Kidney epithelial cell (primary cell): ENCODE measurements around the gene NEK2. TPM values are rescaled to one million over a fixed set of nuclear protein-coding genes. Genes with fewer than 3 reads are reported as not detected.
"Not testable (repeated sequence)": the region's sequence is repeated elsewhere in the genome, so short reads cannot be mapped to it uniquely, and the experiment has no call there.

Source experiments
- DNase-seq: peaks from one replicate; pipeline ENCODE4 v3.0.0-alpha.2; 2010; ENCODE audit warnings: low read depth
- H3K27me3 ChIP-seq: 2 replicates; pipeline ENCODE4 v1.6.0; 2011; ENCODE audit warnings: low read length; ENCODE audit not compliant: control insufficient read depth, insufficient read depth
- H3K36me3 ChIP-seq: 2 replicates; pipeline ENCODE4 v1.5.1; 2011; ENCODE audit warnings: low read length; ENCODE audit not compliant: control insufficient read depth, insufficient read depth
- H3K4me3 ChIP-seq: 2 replicates; pipeline ENCODE4 v1.5.1; 2011; ENCODE audit warnings: low read depth, mild to moderate bottlenecking, control low read depth, low read length
- total RNA-seq: library from RNA; depleted of rRNA; stranded (reverse); fragments of >200 nt; gene quantifications from 2 replicates; pipeline ENCODE4 v1.2.3, GENCODE V29; 2015
- TF ChIP-seq, protein P1 (sequence below): IDR thresholded peaks from 2 replicates; pipeline ENCODE4 v1.5.1; 2011; ENCODE audit warnings: mild to moderate bottlenecking, moderate library complexity, low read length, control low read depth, inconsistent platforms; ENCODE audit not compliant: insufficient read depth, poor library complexity, severe bottlenecking

NEK2 gene
- total RNA-seq, 1 donor from 2014 or later: 4.3 TPM

DNA sequence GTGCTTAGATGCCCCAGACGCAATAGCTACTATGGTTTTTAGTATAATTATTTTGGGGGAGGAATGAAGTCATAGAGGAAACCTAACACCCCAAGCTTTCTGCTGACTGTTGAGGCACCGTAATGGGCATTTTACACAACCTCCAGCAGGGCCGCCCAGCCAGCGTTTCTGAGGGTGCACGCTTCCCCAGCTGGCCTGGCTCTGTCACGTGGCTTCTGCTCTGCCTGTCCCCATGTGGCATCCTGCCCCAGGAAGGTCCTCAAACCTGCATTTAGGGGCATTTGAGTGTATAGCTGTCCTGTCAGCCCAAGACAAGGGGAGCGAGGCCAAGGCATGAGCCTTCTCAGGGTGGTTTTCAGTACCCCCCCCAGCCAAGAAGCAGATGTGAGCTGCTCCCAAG lies 10.4 kb upstream of the NEK2 start:
- no peak for DNase-seq
- TF ChIP-seq, protein P1, sequence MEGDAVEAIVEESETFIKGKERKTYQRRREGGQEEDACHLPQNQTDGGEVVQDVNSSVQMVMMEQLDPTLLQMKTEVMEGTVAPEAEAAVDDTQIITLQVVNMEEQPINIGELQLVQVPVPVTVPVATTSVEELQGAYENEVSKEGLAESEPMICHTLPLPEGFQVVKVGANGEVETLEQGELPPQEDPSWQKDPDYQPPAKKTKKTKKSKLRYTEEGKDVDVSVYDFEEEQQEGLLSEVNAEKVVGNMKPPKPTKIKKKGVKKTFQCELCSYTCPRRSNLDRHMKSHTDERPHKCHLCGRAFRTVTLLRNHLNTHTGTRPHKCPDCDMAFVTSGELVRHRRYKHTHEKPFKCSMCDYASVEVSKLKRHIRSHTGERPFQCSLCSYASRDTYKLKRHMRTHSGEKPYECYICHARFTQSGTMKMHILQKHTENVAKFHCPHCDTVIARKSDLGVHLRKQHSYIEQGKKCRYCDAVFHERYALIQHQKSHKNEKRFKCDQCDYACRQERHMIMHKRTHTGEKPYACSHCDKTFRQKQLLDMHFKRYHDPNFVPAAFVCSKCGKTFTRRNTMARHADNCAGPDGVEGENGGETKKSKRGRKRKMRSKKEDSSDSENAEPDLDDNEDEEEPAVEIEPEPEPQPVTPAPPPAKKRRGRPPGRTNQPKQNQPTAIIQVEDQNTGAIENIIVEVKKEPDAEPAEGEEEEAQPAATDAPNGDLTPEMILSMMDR: no peak

DNA sequence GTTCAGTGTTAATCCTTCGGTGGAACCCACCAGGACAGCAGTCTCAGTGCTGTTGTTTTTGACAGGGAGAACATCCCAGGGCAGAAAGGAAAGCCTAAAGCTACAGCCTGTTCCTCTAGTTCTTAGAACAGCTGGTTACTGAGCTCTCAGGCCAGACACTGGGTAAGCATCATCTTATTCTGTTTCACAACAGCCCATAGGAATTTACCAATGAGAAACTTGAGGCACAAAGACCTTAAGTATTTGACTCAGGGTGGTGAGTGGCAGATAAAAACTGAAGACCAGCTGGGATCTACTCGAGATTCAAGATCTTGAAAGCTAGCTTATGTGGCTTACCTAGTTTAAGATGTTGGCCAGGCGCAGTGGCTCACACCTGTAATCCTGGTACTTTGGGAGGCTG lies 9.4 kb upstream of the NEK2 start:
- Histone ChIP-seq H3K4me3 (no peak overlapping the region), H3K27me3 (no peaks in the 10 kb centered on the region), H3K36me3 (no peaks in the 10 kb centered on the region)
- DNase-seq: no peak
- TF ChIP-seq, protein P1: no peak

More for the DNA sequence above, 10.4 kb upstream of the NEK2 start:
- Histone ChIP-seq H3K27me3 (no peaks in the 10 kb centered on the region), H3K36me3 (no peaks in the 10 kb centered on the region), H3K4me3 (no peak overlapping the region)

DNA sequence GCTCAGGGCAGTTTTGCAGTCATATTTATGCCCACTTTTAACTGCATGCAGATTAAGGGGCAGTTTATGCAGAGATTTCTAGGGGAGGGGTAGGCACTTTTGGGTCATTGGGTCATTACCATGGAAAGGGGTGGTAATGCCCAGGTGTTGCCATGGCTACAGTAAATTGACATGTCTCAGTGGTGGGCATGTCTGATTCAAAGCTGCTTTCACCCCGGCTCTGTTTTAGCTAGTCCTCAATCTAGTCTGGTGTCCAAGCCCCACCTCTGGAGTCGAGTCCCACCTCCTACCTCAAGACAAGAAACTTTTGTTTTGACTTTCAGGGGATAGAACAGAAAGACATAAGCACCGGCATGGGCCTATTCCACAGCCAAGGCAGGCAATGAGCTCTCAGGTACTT lies 8.9 kb upstream of the NEK2 start:
- Histone ChIP-seq H3K36me3 (no peaks in the 10 kb centered on the region), H3K4me3 (no peak overlapping the region), H3K27me3 (no peaks in the 10 kb centered on the region)
- no peak for DNase-seq
- TF ChIP-seq, protein P1: no peak

DNA sequence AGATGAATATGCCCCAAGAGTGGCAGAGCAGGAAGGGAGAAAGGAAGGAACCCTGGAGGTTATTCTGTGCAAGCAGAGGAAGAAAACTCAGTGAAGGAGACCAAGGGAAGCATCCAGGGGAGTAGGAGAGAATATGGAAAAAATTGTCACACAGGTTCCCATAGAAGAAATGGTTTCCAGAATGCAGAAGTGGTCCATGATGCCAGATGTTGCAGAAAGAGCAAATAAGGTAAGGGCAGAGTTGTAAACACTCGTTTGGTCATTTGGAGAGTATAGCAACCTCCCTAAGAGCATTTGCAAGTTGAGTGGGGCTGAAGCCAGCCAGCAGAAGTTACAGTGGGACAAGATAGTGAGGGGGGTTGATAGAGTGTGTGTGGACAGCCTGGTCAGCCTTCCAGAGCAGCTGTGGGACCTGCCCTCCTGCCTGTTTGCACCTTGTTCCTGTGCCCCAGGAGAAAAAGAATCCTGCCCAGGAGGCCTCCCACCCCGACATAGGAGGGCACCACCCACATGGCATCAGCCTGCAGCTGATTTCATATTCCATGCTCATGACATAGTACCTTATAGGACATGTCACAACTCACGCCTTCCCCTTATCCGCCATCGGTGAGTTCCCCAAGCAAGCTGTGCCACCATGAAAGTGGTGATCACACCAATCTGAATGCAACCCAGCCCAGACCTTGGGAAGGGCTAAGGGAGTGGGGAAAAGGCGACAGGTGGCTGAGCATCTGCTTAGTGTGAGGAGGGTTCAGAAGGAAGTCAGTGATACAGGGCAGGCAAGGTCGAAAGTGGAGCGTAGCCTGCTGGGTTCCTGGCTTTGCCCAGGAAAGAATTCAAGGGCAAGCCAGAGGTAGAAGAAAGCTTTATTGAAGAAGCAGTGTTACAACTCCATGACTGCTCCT lies 8.2 kb upstream of the NEK2 start:
- DNase-seq: no peak
- Histone ChIP-seq H3K4me3 (no peak overlapping the region), H3K27me3 (no peaks in the 10 kb centered on the region), H3K36me3 (no peaks in the 10 kb centered on the region)
- TF ChIP-seq, protein P1: no peak

DNA sequence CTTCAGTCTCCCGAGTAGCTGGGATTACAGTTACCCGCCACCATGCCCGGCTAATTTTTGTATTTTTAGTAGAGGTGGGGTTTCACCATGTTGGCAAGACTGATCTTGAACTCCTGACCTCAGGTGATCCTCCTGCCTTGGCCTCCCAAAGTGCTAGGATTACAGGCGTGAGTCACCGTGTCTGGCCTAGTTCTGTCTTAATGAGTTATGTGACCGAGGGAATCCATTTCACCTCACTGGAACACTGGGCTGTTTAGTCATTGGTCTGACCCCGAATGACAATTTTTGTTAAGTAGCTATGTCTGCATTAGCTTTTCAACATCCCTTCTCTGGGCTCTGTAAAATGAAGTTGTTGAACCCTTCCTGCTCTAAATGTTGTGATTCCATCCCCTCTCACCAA lies 6.8 kb upstream of the NEK2 start:
- not testable (repeated sequence) for H3K36me3 ChIP-seq, H3K4me3 ChIP-seq, H3K27me3 ChIP-seq, DNase-seq

DNA sequence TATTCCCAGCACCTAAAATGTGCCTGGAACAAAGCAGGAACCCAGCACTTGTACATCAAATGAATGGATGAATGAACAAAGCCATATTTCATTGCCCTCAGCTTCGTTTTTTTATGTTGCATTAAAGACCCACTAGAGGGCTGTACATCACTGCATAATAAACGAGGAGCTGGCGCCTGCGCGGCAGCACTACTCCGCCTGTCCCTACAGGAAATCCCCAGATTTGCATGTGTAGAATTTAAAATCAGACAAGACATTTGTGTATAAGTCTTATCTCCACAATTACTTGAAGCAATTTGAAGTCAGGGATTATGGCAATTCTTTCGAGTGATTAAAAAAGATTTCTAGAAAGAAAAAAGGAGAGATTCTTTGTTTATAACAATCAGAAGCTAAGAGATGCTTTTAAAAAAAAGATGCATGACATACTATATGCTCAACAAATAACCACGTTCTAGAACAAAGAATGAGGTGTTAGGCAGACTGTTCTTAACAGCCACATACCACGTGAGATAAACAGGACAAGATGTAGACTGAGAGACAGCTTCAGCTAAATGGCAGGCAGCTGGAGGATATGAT lies 5.4 kb upstream of the NEK2 start:
- Histone ChIP-seq H3K36me3 (no peaks in the 10 kb centered on the region), H3K4me3 (no peak overlapping the region), H3K27me3 (no peaks in the 10 kb centered on the region)
- TF ChIP-seq, protein P1: peak; percentile 57
- DNase-seq: peak; percentile 75
